ENCODE data around the gene RASGRP2.
A peak's percentile ranks its signal among the peaks of the same experiment; 100 is the strongest.

RASGRP2 gene

DNA sequence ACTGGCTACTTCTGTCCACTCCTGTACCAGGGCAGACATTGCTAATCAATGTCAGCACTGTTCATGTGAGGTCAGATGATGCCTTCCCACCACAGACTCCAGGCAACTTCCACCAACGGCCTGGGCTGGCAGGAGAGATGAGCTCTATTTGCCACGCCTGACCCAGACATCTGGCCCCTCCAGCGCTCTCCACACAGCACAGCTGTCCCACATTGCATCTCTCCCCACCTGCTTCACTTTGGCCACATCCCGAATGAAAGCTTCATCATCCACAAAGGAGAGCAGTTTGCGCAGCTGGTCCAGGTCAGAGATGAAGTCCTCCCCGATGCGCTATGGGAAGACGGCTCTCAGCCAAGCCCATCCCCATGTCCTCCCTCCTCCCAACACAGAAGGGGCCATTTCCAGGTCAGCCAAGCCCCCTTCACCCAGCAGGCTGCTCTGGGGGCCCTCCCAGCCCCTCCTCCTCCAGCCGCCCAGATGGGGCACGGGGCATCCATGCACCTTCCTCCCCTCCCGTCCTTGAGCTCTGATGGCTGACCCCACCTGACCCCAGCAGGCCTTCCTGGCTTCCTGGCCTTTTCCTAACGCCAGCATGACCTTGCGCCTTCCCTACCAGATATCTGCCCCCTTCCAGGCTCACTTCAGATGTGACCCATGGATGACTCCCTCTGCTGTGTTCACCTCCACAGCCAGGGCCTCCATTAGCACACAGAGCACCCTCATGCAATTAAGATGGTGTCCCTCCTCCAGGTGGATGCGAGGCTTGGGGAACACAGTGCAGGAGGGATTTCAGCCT is 8.4 kb upstream of the RASGRP2 start:
- Histone ChIP-seq H3K9me3 (ENCODE audit: control insufficient read depth, low read length) (no peaks in the 10 kb centered on the region), H3K9ac (ENCODE audit: low read length) (no peak overlapping the region), H3K4me3 (ENCODE audit: low read length) (no peak overlapping the region), H3K4me1 (ENCODE audit: control insufficient read depth, insufficient read depth, low read length) (no peaks in the 10 kb centered on the region), H3K27me3 (ENCODE audit: control insufficient read depth, insufficient read depth, low read length) (no peaks in the 10 kb centered on the region), H3K36me3 (ENCODE audit: control insufficient read depth, insufficient read depth, low read length) (no peaks in the 10 kb centered on the region)

DNA sequence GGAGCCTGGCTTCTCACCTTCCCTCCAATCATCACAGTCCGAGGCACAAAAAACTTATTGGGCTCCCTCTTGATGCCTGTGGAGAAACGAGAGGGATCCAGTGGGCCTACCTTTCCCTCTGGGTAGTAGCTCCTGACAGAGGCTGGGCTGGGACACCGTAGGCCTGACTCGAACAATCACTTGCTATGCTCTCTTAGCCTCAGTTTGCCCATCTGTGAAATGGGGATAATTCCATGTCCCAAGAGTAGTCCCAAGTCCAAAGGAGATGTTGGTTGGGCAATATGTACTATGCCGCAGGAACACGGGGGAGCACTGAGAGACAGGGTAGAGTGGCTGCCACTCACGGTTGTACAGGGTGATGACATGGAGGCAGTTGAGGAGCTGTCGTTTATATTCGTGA is 7.6 kb upstream of the RASGRP2 start:
- H3K27me3 ChIP-seq (ENCODE audit: control insufficient read depth, insufficient read depth, low read length): no peaks in the 10 kb centered on the region
- H3K4me3 ChIP-seq (ENCODE audit: low read length): no peak overlapping the region
- no peak overlapping the region for H3K9ac ChIP-seq (ENCODE audit: low read length)
- H3K36me3 ChIP-seq (ENCODE audit: control insufficient read depth, insufficient read depth, low read length): no peaks in the 10 kb centered on the region
- no peaks in the 10 kb centered on the region for H3K4me1 ChIP-seq (ENCODE audit: control insufficient read depth, insufficient read depth, low read length)
- no peaks in the 10 kb centered on the region for H3K9me3 ChIP-seq (ENCODE audit: control insufficient read depth, low read length)

DNA sequence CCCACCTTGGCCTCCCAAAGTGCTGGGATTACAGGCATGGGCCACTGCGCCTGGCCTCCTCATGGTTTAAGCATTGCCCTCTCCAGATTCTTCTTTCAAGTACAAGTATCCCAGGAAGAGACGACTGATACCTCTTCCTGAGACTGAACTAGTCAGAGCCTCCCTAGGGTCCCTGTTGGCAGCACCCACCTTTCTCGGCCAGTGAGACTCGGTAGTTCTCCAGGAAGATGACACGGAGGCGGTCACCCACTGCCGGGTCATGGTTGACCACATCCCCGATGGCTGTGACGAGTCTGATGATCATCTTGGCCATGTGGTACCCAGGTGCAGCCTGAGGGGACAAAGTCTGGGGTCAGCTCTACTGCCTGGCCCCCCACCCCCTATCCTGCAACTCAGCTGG is 7.2 kb upstream of the RASGRP2 start:
- Histone ChIP-seq H3K27me3 (ENCODE audit: control insufficient read depth, insufficient read depth, low read length) (peaks cover 4% of the 10 kb centered on the region), H3K9ac (ENCODE audit: low read length) (no peak overlapping the region), H3K36me3 (ENCODE audit: control insufficient read depth, insufficient read depth, low read length) (no peaks in the 10 kb centered on the region), H3K4me1 (ENCODE audit: control insufficient read depth, insufficient read depth, low read length) (no peaks in the 10 kb centered on the region), H3K4me3 (ENCODE audit: low read length) (no peak overlapping the region), H3K9me3 (ENCODE audit: control insufficient read depth, low read length) (no peaks in the 10 kb centered on the region)

DNA sequence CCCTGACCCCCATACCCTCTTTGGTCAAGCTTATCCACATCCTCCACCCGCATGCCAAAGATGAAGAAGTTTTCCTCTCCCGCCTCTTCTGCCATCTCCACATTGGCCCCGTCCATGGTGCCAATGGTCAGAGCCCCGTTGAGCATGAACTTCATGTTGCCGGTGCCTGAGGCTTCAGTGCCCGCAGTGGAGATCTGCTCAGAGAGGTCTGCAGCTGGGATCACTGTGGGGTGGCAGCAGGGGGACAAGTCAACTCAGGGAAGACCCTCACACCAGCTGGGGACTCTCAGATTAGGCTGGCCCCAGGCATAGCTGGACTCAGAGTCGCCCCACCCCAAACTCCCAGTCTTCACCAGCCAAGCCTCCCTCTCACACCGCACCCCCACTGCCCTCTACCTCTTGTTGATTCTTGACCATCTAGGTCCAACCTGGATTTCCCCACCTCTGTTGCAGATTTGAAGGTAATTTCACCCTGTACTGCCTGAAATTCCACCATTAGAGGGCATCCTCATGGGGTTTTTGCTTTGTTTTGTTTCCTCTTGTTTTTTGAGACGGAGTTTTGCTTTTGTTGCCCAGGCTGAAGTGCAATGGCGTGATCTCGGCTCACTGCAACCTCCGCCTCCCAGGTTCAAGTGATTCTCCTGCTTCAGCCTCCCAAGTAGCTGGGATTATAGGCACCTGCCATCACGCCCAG is 6.6 kb upstream of the RASGRP2 start:
- H3K9me3 ChIP-seq (ENCODE audit: control insufficient read depth, low read length): no peaks in the 10 kb centered on the region
- H3K27me3 ChIP-seq (ENCODE audit: control insufficient read depth, insufficient read depth, low read length): peaks cover 10% of the 10 kb centered on the region
- H3K4me3 ChIP-seq (ENCODE audit: low read length): no peak overlapping the region
- H3K36me3 ChIP-seq (ENCODE audit: control insufficient read depth, insufficient read depth, low read length): no peaks in the 10 kb centered on the region
- H3K4me1 ChIP-seq (ENCODE audit: control insufficient read depth, insufficient read depth, low read length): peaks cover 5% of the 10 kb centered on the region
- no peak overlapping the region for H3K9ac ChIP-seq (ENCODE audit: low read length)

DNA sequence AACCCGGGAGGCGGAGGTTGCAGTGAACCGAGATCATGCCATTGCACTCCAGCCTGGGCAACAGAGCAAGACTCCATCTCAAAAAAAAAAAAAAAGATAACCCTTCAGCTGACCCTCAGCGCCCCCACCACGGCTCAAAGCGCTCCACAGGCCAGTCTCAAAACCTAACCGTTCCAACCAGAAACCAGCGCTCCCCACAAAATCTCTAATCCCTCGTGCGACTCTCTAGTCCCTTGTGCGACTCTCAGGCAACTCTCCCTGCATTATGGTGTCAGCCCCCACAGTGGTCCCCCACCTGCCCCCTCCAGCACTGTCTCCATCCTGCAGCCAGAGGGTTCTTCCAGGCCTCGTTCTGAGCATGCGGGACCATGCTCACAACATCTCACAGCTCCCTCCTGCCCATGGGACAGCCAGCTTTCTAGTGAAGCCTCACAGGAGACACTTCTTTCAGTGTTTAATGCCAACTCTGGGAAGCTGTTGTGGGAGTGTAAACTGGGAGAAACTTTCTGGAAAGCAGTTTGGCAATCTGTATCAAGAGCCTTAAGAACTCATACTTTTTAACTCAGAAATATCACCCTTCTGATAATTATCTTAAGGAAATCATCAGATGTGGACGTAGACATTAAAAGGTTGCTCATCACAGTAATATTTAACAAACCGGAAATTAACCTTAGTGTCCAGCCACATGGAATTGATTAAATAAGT is 4.2 kb upstream of the RASGRP2 start:
- Histone ChIP-seq H3K9ac (ENCODE audit: low read length) (no peak overlapping the region), H3K9me3 (ENCODE audit: control insufficient read depth, low read length) (no peaks in the 10 kb centered on the region), H3K4me1 (ENCODE audit: control insufficient read depth, insufficient read depth, low read length) (peaks cover 19% of the 10 kb centered on the region), H3K36me3 (ENCODE audit: control insufficient read depth, insufficient read depth, low read length) (no peaks in the 10 kb centered on the region), H3K27me3 (ENCODE audit: control insufficient read depth, insufficient read depth, low read length) (peaks cover 31% of the 10 kb centered on the region), H3K4me3 (ENCODE audit: low read length) (no peak overlapping the region)

DNA sequence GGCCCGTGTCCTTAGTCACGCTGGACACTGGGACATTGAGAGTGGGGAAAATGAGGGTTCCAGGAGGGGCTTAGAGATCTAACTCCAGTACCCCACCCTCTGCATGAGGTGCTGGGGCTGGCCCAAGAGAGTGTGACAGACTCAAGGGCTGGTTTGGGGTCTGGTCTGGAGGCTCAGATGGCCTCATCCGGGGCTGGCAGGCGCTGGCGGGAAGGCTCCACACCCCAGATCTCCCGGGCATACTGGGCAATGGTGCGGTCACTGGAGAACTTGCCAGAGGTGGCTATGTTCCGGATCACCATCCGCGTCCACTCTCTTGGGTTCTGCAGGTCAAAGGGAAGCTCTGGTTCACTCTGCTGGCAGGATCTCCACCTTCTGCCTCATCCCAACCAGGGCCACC is 2.5 kb upstream of the RASGRP2 start:
- Histone ChIP-seq H3K4me3 (ENCODE audit: low read length) (no peak overlapping the region), H3K4me1 (ENCODE audit: control insufficient read depth, insufficient read depth, low read length) (peaks cover 33% of the 10 kb centered on the region), H3K27me3 (ENCODE audit: control insufficient read depth, insufficient read depth, low read length) (peaks cover 47% of the 10 kb centered on the region), H3K9me3 (ENCODE audit: control insufficient read depth, low read length) (no peaks in the 10 kb centered on the region), H3K36me3 (ENCODE audit: control insufficient read depth, insufficient read depth, low read length) (no peaks in the 10 kb centered on the region), H3K9ac (ENCODE audit: low read length) (no peak overlapping the region)

DNA sequence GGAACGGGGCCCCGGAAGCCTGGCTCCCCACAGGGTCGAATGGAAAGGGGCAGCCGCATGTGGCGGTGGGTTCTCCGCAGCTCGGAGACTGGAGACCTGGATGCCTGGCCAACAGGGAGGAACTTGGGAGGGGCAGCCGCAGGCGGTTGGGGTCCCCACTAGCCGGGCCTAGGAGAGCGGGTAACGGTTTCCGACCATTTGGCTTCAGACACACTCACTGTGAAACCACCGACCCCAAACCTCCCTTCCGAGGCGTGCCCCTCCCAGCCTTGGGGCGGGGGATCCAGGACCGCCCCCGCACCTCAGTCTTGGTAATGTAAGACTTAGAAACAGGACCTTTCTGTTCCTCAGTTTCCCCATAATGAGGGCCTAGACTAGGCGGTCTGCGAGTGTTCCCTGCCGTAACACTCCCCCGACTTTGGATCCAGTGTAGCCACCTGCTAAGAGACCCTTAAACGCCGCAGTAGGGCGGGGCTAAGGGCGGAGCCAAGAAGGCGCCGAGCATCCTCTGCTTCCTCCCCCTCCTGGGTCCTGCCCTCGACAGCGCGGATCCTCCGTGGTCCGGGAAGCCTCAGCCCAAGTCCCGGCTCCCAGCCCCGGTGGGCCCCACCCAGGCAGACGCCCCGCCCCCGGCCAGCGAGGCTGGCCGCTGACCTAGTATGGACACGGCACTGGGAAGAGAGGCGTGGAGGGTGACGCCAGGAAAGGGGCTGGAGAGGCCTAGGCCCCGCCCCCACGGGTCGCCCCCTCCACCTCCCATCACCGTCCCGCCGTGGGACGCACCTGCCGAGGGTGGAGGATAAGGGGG is 1.8 kb upstream of the RASGRP2 start:
- Histone ChIP-seq H3K4me3 (ENCODE audit: low read length) (no peak overlapping the region), H3K4me1 (ENCODE audit: control insufficient read depth, insufficient read depth, low read length) (peaks cover 33% of the 10 kb centered on the region), H3K9me3 (ENCODE audit: control insufficient read depth, low read length) (no peaks in the 10 kb centered on the region), H3K27me3 (ENCODE audit: control insufficient read depth, insufficient read depth, low read length) (peaks cover 54% of the 10 kb centered on the region), H3K9ac (ENCODE audit: low read length) (peak overlapping the region; percentile 50), H3K36me3 (ENCODE audit: control insufficient read depth, insufficient read depth, low read length) (no peaks in the 10 kb centered on the region)

DNA sequence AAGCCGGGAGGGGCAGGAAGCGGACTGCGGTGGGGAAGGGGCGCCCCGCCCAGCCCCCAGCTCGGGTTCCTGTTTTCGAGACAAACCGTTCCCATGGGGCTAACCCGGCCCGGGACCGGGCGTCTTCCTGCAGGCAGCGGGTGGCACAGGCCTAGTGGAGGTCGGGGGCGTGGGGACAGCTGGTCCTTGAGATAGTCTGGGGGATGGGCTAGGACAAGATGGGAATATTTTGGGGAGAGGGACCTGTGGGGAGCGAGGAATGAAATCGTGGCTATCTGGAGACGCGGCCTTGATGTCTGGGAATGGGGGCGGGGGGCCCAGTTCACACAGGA is 1.2 kb upstream of the RASGRP2 start:
- Histone ChIP-seq H3K9ac (ENCODE audit: low read length) (peak overlapping the region; percentile 50), H3K27me3 (ENCODE audit: control insufficient read depth, insufficient read depth, low read length) (peaks cover 59% of the 10 kb centered on the region), H3K4me3 (ENCODE audit: low read length) (no peak overlapping the region), H3K36me3 (ENCODE audit: control insufficient read depth, insufficient read depth, low read length) (no peaks in the 10 kb centered on the region), H3K4me1 (ENCODE audit: control insufficient read depth, insufficient read depth, low read length) (peaks cover 33% of the 10 kb centered on the region), H3K9me3 (ENCODE audit: control insufficient read depth, low read length) (no peaks in the 10 kb centered on the region)

DNA sequence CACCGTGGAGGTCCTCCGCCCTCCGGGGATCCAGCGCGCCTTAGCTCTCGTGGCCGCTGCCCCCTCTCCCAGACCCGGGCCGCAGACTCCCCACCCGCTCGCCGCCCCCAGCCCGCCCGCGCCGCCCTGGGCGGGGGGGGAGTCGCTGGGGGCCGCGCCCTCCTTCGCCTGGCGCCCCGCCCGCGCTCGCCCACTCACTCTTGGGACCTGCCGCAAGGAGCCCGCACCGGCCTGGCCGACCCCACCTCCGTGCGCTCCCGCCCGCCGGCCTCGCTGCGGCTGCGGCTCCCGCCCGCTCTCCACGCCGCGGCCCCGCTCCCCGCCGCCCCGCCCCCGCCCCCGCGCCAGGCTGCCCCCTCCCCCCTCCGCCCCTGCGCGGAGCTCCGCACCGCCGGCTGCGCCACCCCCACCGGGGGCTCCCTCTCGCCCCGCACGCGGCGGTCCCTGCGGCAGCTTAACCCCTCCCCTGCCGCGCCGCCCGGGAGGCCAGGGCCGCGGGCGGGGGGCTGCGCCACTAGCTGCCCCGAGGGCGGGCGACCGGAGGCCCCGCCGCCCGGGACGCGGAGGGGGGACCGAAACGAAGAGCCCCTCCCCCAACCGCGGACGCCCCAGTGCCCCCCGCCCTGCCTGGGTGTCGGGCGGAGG is 724 bp upstream of the RASGRP2 start:
- H3K4me3 ChIP-seq (ENCODE audit: low read length): no peak overlapping the region
- H3K9ac ChIP-seq (ENCODE audit: low read length): peak overlapping the region; percentile 50
- H3K36me3 ChIP-seq (ENCODE audit: control insufficient read depth, insufficient read depth, low read length): no peaks in the 10 kb centered on the region
- peaks cover 33% of the 10 kb centered on the region for H3K4me1 ChIP-seq (ENCODE audit: control insufficient read depth, insufficient read depth, low read length)
- H3K9me3 ChIP-seq (ENCODE audit: control insufficient read depth, low read length): no peaks in the 10 kb centered on the region
- H3K27me3 ChIP-seq (ENCODE audit: control insufficient read depth, insufficient read depth, low read length): peaks cover 59% of the 10 kb centered on the region

DNA sequence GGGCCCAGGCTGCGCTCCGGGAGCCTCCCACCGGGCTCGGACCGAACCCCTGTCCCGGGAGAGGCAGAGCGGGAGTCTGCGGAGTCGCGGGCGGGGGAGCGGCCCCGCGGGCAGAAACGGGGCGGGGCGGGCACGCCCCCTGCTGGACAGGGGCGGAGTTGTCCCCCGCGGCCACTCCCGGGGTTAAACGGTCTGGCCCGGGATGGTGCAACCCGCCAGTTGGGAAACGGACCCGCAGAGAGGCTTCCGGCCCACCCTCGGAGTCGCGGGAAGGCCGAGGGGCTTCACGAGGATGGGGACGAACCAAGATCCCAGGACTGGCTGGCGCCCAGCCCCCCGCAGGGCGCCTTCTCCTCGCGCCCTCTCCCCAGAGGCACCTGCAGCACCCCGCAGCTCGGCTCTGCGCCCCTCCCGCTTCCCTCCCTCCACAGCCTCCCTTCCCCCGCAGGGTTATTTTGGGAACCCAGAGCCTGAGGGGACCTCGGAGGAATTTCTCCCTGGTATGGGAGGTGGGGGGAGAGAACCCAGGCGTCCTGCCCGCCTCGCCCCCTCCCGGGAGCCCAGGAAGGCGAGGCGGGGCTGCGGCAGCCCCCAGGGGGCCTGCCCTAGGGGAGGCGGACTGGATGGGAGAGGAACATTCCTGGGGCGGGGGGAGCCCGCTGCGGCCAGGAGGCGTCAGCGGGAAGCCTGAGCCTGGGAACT is 902 bp downstream of the RASGRP2 start:
- peaks cover 33% of the 10 kb centered on the region for H3K4me1 ChIP-seq (ENCODE audit: control insufficient read depth, insufficient read depth, low read length)
- H3K9ac ChIP-seq (ENCODE audit: low read length): no peak overlapping the region
- peaks cover 59% of the 10 kb centered on the region for H3K27me3 ChIP-seq (ENCODE audit: control insufficient read depth, insufficient read depth, low read length)
- peak overlapping the region; percentile 31 for H3K4me3 ChIP-seq (ENCODE audit: low read length)
- no peaks in the 10 kb centered on the region for H3K36me3 ChIP-seq (ENCODE audit: control insufficient read depth, insufficient read depth, low read length)
- no peaks in the 10 kb centered on the region for H3K9me3 ChIP-seq (ENCODE audit: control insufficient read depth, low read length)
